Measurements from ENCODE around the gene DNAJC6.

DNAJC6 gene

DNA sequence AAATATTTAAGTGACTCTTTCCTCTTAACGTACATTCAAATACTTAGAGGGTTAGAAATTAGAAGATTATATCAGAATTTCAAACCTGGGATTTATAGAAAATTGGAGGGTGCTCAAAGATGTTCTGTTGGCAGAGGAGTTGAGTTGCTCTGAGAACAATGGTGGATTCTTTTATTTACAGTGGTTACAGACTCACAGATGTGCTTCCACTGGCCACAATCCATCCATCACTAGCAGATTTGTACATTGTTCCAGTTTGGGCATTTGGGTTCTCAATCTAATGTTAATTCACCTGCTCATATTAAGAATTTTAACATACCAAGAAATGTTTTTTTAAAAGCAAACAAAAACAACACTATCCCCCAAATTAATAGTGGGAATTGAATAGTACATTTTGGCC is 23.5 kb downstream of the DNAJC6 start:
- Histone ChIP-seq H3K4me3 (no peak overlapping the region), H3K27ac (no peak overlapping the region)
- TF ChIP-seq, protein P1, sequence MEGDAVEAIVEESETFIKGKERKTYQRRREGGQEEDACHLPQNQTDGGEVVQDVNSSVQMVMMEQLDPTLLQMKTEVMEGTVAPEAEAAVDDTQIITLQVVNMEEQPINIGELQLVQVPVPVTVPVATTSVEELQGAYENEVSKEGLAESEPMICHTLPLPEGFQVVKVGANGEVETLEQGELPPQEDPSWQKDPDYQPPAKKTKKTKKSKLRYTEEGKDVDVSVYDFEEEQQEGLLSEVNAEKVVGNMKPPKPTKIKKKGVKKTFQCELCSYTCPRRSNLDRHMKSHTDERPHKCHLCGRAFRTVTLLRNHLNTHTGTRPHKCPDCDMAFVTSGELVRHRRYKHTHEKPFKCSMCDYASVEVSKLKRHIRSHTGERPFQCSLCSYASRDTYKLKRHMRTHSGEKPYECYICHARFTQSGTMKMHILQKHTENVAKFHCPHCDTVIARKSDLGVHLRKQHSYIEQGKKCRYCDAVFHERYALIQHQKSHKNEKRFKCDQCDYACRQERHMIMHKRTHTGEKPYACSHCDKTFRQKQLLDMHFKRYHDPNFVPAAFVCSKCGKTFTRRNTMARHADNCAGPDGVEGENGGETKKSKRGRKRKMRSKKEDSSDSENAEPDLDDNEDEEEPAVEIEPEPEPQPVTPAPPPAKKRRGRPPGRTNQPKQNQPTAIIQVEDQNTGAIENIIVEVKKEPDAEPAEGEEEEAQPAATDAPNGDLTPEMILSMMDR (IDR thresholded peaks at IDR 0.05) = no peak
- DNase-seq (ENCODE audit: low spot score) = no peak

GRCh38 chr1:65334081-65334480 is 24.7 kb downstream of the DNAJC6 start:
- Histone ChIP-seq H3K27ac (no peak overlapping the region), H3K4me3 (no peak overlapping the region)
- TF ChIP-seq, protein P1 (IDR thresholded peaks at IDR 0.05) = no peak
- DNase-seq (ENCODE audit: low spot score) = no peak

DNA sequence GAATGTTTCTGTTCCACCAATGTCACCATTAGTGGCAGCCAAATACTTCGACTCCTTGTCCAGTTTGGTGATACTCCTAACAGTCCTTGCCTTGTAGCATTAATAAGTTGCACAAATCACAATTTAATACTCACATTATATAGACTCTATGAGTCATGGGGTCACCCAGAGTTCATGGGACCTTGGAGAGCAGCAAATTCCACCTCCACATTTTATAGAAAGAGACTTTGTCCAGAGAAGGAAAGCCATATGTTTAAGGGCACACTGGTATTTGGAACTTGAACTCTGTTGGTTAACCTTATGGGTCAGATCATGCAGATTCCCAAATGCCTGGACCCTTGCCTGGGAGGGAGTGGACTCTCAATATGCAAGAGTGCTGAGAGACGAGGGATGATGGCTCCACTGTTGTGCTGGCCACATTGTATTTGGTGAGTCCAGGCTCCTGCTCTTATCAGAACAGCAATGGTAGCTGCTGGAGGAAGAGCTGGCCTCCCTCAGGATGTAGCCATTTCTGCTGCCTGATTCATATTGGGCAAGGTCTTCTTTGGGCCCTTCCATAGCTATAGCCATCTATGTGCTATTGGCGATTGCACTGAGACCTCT is 30.6 kb downstream of the DNAJC6 start:
- no peak overlapping the region for H3K27ac ChIP-seq
- DNase-seq (ENCODE audit: low spot score) = no peak
- H3K4me3 ChIP-seq = no peak overlapping the region
- TF ChIP-seq, protein P1 (IDR thresholded peaks at IDR 0.05) = no peak

DNA sequence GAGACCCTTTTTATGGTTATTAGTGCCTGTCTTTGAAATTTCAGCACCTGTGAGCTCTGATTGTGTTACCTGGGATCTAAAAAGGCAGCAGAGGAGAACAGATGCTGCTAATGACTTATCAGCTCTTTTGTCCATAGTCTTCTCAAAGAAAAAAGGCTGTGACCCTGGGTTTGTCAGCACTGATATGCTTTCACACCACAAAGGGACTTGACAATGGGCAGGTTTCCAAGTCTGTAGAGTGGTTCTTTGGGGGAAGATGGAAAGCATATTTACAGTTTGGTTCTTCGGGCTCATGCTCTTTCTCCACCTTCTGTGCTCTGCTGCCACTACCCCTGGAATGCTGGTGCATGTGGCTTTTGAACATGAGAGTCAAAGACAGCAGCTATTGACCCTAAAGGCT is 32.0 kb downstream of the DNAJC6 start:
- no peak for DNase-seq (ENCODE audit: low spot score)
- TF ChIP-seq, protein P1 (IDR thresholded peaks at IDR 0.05) = no peak
- no peak overlapping the region for H3K27ac ChIP-seq
- H3K4me3 ChIP-seq = no peak overlapping the region

- no peak for DNase-seq (ENCODE audit: low spot score)
- no peak overlapping the region for H3K4me3 ChIP-seq
- H3K27ac ChIP-seq = no peak overlapping the region
- TF ChIP-seq, protein P1 (IDR thresholded peaks at IDR 0.05) = no peak
These were observed 33.9 kb downstream of the DNAJC6 start for GRCh38 chr1:65343286-65343685.

GRCh38 chr1:65344171-65344814 is 35.0 kb downstream of the DNAJC6 start:
- no peak for DNase-seq (ENCODE audit: low spot score)
- Histone ChIP-seq H3K4me3 (no peak overlapping the region), H3K27ac (no peak overlapping the region)
- TF ChIP-seq, protein P1 (IDR thresholded peaks at IDR 0.05) = no peak

GRCh38 chr1:65346190-65346589 is 36.8 kb downstream of the DNAJC6 start:
- Histone ChIP-seq H3K27ac (no peak overlapping the region), H3K4me3 (no peak overlapping the region)
- no peak for DNase-seq (ENCODE audit: low spot score)
- TF ChIP-seq, protein P1 (IDR thresholded peaks at IDR 0.05) = no peak
